Sciatic nerve (tissue), 1 donor: ENCODE measurements around the gene PLAAT1. TPM values are rescaled to one million over a fixed set of nuclear protein-coding genes. Genes with fewer than 3 reads are reported as not detected.

ENCODE experiments used
- total RNA-seq: library from RNA; stranded (reverse); fragmentation: NEBNext Ultra II Directional; extraction: Animal tissue kit (Norgen Biotek cat#: 25700); gene quantifications from one replicate; pipeline ENCODE4 v1.2.1, GENCODE V29; 2021
- donor health status: DM: no; HTN: no; CAD: no.

The PLAAT1 gene
- total RNA-seq, 1 donor from 2014 or later = 0.98 TPM

Other genes starting within 250 kb of the PLAAT1 start
- not detected for gene ATP13A5, start 137.5 kb downstream of the PLAAT1 start, total RNA-seq